ENCODE results near the gene ARHGAP15.

Gene ARHGAP15

GRCh38 chr2:143705108-143705707, 576.0 kb downstream of the ARHGAP15 start:
- no peak for DNase-seq (ENCODE audit: low spot score)
- no peak for TF ChIP-seq CTCF (IDR thresholded peaks at IDR 0.05; ENCODE audit: extremely low read depth, missing control alignments)

GRCh38 chr2:143706354-143706753, 577.1 kb downstream of the ARHGAP15 start:
- no peak for DNase-seq (ENCODE audit: low spot score)
- TF ChIP-seq CTCF (IDR thresholded peaks at IDR 0.05; ENCODE audit: extremely low read depth, missing control alignments), result no peak

DNA sequence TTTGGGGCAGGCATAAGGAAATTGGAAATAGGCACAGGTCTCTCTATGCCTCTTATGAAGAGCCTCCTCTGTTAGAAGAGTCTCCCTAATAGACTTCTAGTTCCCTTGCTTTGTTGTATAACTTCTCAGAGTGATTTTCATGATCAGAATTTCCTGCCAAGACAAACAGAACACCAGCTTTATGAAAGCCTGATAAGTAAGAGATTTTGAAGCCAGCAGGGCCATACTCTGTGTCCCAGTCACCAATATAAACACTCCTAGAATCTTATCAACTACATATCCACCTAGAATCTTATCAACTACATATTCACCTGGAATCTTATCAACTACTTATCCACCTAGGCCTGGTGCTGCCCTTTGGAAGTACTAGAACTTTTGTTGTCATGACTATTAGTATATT, 579.5 kb downstream of the ARHGAP15 start:
- TF ChIP-seq CTCF (IDR thresholded peaks at IDR 0.05; ENCODE audit: extremely low read depth, missing control alignments), result no peak
- DNase-seq (ENCODE audit: low spot score), result no peak

DNA sequence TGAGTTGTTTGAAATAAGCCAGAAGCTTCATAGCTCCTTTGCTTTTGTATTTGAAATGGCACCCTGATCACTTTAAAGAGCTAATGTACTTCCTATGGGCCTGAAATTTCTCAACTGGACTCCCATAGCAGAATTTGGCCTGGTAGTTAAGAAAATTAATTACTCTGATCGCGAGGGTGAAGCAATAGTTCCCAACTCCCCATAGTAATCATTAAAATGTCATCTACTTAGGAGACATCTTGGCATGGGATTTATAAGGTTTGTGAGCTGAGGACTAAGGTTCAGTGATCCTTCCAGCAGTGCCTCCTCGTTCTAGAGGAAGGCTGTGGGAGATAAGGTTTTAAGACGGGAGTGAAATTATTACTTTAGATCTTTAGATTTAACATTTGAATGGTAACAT, 581.0 kb downstream of the ARHGAP15 start:
- TF ChIP-seq CTCF (IDR thresholded peaks at IDR 0.05; ENCODE audit: extremely low read depth, missing control alignments), result no peak
- no peak for DNase-seq (ENCODE audit: low spot score)

DNA sequence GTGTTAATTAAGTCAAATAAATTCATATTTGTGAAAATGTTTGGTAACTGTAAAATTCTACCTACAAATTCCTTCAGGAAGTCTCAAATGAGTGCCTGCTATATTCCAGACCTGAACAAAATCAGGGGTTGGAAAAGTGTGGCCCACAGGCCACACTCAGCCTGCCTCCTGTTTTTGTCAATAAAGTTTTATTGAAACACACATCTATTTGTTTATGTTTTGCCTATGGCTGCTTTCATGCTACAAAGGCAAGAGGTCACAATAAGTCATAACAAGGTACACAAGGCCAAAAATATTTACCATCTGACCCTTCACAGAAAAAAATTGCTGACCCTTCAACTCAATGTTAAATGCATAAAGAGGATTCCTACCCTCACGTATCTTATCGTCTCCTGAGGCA, 581.7 kb downstream of the ARHGAP15 start:
- TF ChIP-seq CTCF (IDR thresholded peaks at IDR 0.05; ENCODE audit: extremely low read depth, missing control alignments), result no peak
- no peak for DNase-seq (ENCODE audit: low spot score)

DNA sequence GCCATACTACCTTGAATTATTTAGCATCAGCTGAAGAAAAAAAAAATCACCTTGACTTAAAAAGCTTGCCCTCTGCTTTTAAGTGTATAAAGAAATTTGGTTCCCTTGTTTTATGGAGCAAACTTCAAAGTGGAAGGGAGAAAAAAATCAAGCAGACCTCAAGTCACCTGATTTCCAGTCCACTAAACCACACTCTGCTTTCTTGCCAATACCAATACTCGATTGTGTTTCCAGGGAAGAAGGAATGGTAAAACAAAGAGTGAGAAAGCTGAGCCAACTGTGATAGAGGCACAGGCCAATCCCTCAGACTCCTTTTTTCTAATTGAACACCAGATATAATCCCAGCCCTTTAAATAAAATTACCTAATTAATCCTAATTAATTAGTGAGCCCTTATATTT, 587.3 kb downstream of the ARHGAP15 start:
- no peak for DNase-seq (ENCODE audit: low spot score)
- no peak for TF ChIP-seq CTCF (IDR thresholded peaks at IDR 0.05; ENCODE audit: extremely low read depth, missing control alignments)

DNA sequence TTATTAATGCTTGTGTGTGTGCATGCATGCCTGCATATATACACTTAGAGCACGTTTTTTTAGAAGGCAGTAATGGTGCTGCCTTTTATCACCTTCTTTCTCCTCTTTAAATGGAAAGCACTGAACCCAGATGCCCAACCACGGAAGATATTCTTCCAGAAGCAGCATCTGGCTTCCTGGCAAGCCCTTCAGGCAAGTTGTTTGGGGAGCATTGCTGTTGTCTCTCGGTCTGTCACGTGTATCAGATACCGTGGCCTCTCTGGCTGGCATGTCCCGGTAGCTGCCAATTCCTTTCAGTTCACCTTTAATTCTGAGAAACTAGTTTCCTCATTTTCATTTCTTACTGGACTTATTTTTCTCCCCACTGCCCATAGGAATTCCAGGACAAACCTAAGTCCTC, 587.8 kb downstream of the ARHGAP15 start:
- DNase-seq (ENCODE audit: low spot score), result no peak
- TF ChIP-seq CTCF (IDR thresholded peaks at IDR 0.05; ENCODE audit: extremely low read depth, missing control alignments), result no peak
